ENCODE results near the gene CMTM4. TPM values are rescaled to one million over a fixed set of nuclear protein-coding genes. Genes with fewer than 3 reads are reported as not detected.
"Not testable (repeated sequence)": the region's sequence is repeated elsewhere in the genome, so short reads cannot be mapped to it uniquely, and the experiment has no call there.

CMTM4 gene
- total and polyA plus RNA-seq, 2 donors (not counting 1 experiment from before 2014, with no cell fraction given) = 0.06 to 0.59 TPM

DNA sequence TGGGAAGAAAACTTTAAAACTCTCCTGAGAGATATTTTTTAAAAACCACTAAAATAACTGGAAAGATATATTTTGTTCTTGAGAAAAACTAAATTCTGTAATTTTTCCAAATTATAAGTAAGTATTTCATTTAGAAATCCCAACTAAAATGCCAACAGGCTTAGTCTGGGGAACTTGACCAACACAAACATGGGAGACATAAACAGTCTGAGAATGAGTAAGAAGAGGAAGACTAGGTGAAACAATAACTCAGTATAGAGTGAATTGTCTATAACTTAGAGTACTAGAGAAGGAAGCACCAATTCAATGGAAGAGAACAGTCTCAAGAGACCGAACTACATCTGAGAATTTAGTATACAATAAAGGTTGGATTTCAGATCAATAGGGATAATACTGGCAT is 127.4 kb downstream of the CMTM4 start:
- no peak overlapping the region for H3K9ac ChIP-seq (ENCODE audit: low read length)
- H3K9me3 Mint-ChIP-seq (ENCODE audit: insufficient read depth) = no peaks in the 10 kb centered on the region
- no peaks in the 10 kb centered on the region for H3K27me3 ChIP-seq (replicated peaks in 1 of 4; ENCODE audit: control extremely low read depth in 1 of 4, control insufficient read depth in 3 of 4, insufficient read depth in 4 of 4, low read length in 3 of 4)
- H3K27ac ChIP-seq (ENCODE audit: low read length in 2 of 2) = no peak overlapping the region
- no peak overlapping the region for H3K4me3 Mint-ChIP-seq
- H3K4me1 Mint-ChIP-seq = no peaks in the 10 kb centered on the region
- H3K36me3 ChIP-seq (replicated peaks in 1 of 2; ENCODE audit: control extremely low read depth in 1 of 2, control insufficient read depth in 1 of 2, extremely low read depth in 1 of 2, insufficient read depth in 2 of 2, low read length in 1 of 2) = peaks cover 0 to 12% of the 10 kb centered on the region in 2 experiments
- H3K27me3 Mint-ChIP-seq = no peaks in the 10 kb centered on the region
- no peak for ATAC-seq (ENCODE audit: low read depth)
- H3K27ac Mint-ChIP-seq = no peak overlapping the region
- no peak overlapping the region for H3K4me2 ChIP-seq (replicated peaks; ENCODE audit: low read depth, low read length, poor library complexity, severe bottlenecking)
- TF ChIP-seq, protein P1, sequence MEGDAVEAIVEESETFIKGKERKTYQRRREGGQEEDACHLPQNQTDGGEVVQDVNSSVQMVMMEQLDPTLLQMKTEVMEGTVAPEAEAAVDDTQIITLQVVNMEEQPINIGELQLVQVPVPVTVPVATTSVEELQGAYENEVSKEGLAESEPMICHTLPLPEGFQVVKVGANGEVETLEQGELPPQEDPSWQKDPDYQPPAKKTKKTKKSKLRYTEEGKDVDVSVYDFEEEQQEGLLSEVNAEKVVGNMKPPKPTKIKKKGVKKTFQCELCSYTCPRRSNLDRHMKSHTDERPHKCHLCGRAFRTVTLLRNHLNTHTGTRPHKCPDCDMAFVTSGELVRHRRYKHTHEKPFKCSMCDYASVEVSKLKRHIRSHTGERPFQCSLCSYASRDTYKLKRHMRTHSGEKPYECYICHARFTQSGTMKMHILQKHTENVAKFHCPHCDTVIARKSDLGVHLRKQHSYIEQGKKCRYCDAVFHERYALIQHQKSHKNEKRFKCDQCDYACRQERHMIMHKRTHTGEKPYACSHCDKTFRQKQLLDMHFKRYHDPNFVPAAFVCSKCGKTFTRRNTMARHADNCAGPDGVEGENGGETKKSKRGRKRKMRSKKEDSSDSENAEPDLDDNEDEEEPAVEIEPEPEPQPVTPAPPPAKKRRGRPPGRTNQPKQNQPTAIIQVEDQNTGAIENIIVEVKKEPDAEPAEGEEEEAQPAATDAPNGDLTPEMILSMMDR (IDR thresholded peaks at IDR 0.05) = no peak
- TF ChIP-seq EZH2 (IDR thresholded peaks at IDR 0.05; ENCODE audit: borderline replicate concordance, insufficient read depth, low read depth, low read length, poor library complexity, severe bottlenecking) = no peak
- H4K20me1 ChIP-seq (ENCODE audit: control insufficient read depth, insufficient read depth, low read length, poor library complexity, severe bottlenecking) = peaks cover 5% of the 10 kb centered on the region
- no peak for DNase-seq
- no peaks in the 10 kb centered on the region for H3K79me2 ChIP-seq (ENCODE audit: control insufficient read depth, insufficient read depth, low read length)
- POLR2A ChIA-PET = no interaction called here
- no peaks in the 10 kb centered on the region for H3K4me1 ChIP-seq (ENCODE audit: control insufficient read depth in 2 of 2, insufficient read depth in 2 of 2, low read length in 2 of 2)
- no peak overlapping the region for H2AFZ ChIP-seq (ENCODE audit: insufficient read depth, low read depth, low read length, poor library complexity, severe bottlenecking)
- no peak overlapping the region for H3K4me3 ChIP-seq (ENCODE audit: control extremely low read depth in 1 of 5, extremely low read depth in 1 of 5, insufficient read depth in 1 of 5, low read depth in 2 of 5, low read length in 4 of 5)
- intact Hi-C loops (cut with micrococcal nuclease) = no loop called here
- CTCF ChIA-PET = interaction anchor here (0.7 to 2.1 kb wide), 5 partner anchors 10 to 299 kb away, joined by 3 to 8 read pairs (median 4); partner anchors contain the start of gene CMTM2
- WGBS (ENCODE audit: insufficient coverage) = no CpG with 5 or more reads among the region's 1 CpG
- H3K9me3 ChIP-seq (ENCODE audit: control extremely low read depth in 1 of 3, control insufficient read depth in 2 of 3, insufficient read depth in 1 of 3, low read length in 2 of 3) = no peaks in the 10 kb centered on the region

DNA sequence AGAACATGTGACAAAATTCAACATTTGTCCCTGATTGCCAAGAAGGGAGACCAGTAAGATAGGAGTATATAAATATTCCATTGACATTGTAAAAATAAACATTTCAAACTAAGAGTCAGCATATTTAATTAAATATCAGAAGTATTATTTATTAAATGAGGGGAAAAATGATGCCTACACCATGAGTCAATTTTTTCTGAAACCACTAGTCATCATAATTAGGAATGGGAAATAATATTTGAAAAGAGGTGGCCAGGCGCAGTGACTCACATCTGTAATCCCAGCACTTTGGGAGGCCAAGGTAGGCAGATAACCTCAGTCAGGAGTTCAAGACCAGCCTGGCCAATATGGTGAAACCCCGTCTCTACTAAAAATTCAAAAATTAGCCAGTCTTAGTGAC is 128.2 kb downstream of the CMTM4 start:
- no peak overlapping the region for H3K4me2 ChIP-seq (replicated peaks; ENCODE audit: low read depth, low read length, poor library complexity, severe bottlenecking)
- H3K27me3 Mint-ChIP-seq = no peaks in the 10 kb centered on the region

GRCh38 chr16:66567270-66567669 is 129.3 kb downstream of the CMTM4 start:
- H3K4me2 ChIP-seq (replicated peaks; ENCODE audit: low read depth, low read length, poor library complexity, severe bottlenecking); CTCF ChIA-PET; H3K9me3 ChIP-seq (ENCODE audit: control extremely low read depth in 1 of 3, control insufficient read depth in 2 of 3, insufficient read depth in 1 of 3, low read length in 2 of 3); H3K27ac Mint-ChIP-seq; H4K20me1 ChIP-seq (ENCODE audit: control insufficient read depth, insufficient read depth, low read length, poor library complexity, severe bottlenecking); H3K4me1 ChIP-seq (ENCODE audit: control insufficient read depth in 2 of 2, insufficient read depth in 2 of 2, low read length in 2 of 2); H3K4me1 Mint-ChIP-seq; ATAC-seq (ENCODE audit: low read depth); H3K9ac ChIP-seq (ENCODE audit: low read length); intact Hi-C loops (cut with micrococcal nuclease); H2AFZ ChIP-seq (ENCODE audit: insufficient read depth, low read depth, low read length, poor library complexity, severe bottlenecking); H3K27me3 Mint-ChIP-seq; DNase-seq; H3K79me2 ChIP-seq (ENCODE audit: control insufficient read depth, insufficient read depth, low read length); H3K4me3 ChIP-seq (ENCODE audit: control extremely low read depth in 1 of 5, extremely low read depth in 1 of 5, insufficient read depth in 1 of 5, low read depth in 2 of 5, low read length in 4 of 5); H3K27ac ChIP-seq (ENCODE audit: low read length in 2 of 2); H3K27me3 ChIP-seq (replicated peaks in 1 of 4; ENCODE audit: control extremely low read depth in 1 of 4, control insufficient read depth in 3 of 4, insufficient read depth in 4 of 4, low read length in 3 of 4); H3K4me3 Mint-ChIP-seq; H3K9me3 Mint-ChIP-seq (ENCODE audit: insufficient read depth): not testable (repeated sequence)
- peaks cover 0 to 12% of the 10 kb centered on the region in 2 experiments for H3K36me3 ChIP-seq (replicated peaks in 1 of 2; ENCODE audit: control extremely low read depth in 1 of 2, control insufficient read depth in 1 of 2, extremely low read depth in 1 of 2, insufficient read depth in 2 of 2, low read length in 1 of 2)
- POLR2A ChIA-PET = interaction anchor here (0.5 kb wide), 1 partner anchor 51 kb away, joined by 5 read pairs; no protein-coding TSS in a partner anchor
- no CpG with 5 or more reads among the region's 3 CpGs for WGBS (ENCODE audit: insufficient coverage)

More for the DNA sequence above, 128.2 kb downstream of the CMTM4 start:
- TF ChIP-seq, protein P1 (IDR thresholded peaks at IDR 0.05) = no peak
- no peak for TF ChIP-seq EZH2 (IDR thresholded peaks at IDR 0.05; ENCODE audit: borderline replicate concordance, insufficient read depth, low read depth, low read length, poor library complexity, severe bottlenecking)
- no peaks in the 10 kb centered on the region for H3K9me3 ChIP-seq (ENCODE audit: control extremely low read depth in 1 of 3, control insufficient read depth in 2 of 3, insufficient read depth in 1 of 3, low read length in 2 of 3)
- no peak overlapping the region for H3K27ac ChIP-seq (ENCODE audit: low read length in 2 of 2)
- ChIA-PET CTCF (interaction anchor here (0.9 kb wide), 1 partner anchor 83 kb away, joined by 4 read pairs; no protein-coding TSS in a partner anchor), POLR2A (no interaction called here)
- intact Hi-C loops (cut with micrococcal nuclease) = no loop called here
- WGBS (ENCODE audit: insufficient coverage) = 92% methylated on average over 2 of the region's 2 CpGs
- H3K36me3 ChIP-seq (replicated peaks in 1 of 2; ENCODE audit: control extremely low read depth in 1 of 2, control insufficient read depth in 1 of 2, extremely low read depth in 1 of 2, insufficient read depth in 2 of 2, low read length in 1 of 2) = peaks cover 0 to 12% of the 10 kb centered on the region in 2 experiments
- H3K4me3 ChIP-seq (ENCODE audit: control extremely low read depth in 1 of 5, extremely low read depth in 1 of 5, insufficient read depth in 1 of 5, low read depth in 2 of 5, low read length in 4 of 5) = no peak overlapping the region
- no peak overlapping the region for H3K9ac ChIP-seq (ENCODE audit: low read length)
- H4K20me1 ChIP-seq (ENCODE audit: control insufficient read depth, insufficient read depth, low read length, poor library complexity, severe bottlenecking) = peaks cover 5% of the 10 kb centered on the region
- DNase-seq = no peak
- H3K27me3 ChIP-seq (replicated peaks in 1 of 4; ENCODE audit: control extremely low read depth in 1 of 4, control insufficient read depth in 3 of 4, insufficient read depth in 4 of 4, low read length in 3 of 4) = no peaks in the 10 kb centered on the region
- no peak overlapping the region for H3K4me3 Mint-ChIP-seq
- no peaks in the 10 kb centered on the region for H3K4me1 Mint-ChIP-seq
- H3K79me2 ChIP-seq (ENCODE audit: control insufficient read depth, insufficient read depth, low read length) = no peaks in the 10 kb centered on the region
- no peaks in the 10 kb centered on the region for H3K4me1 ChIP-seq (ENCODE audit: control insufficient read depth in 2 of 2, insufficient read depth in 2 of 2, low read length in 2 of 2)
- H2AFZ ChIP-seq (ENCODE audit: insufficient read depth, low read depth, low read length, poor library complexity, severe bottlenecking) = no peak overlapping the region
- ATAC-seq (ENCODE audit: low read depth) = no peak
- H3K27ac Mint-ChIP-seq = no peak overlapping the region
- H3K9me3 Mint-ChIP-seq (ENCODE audit: insufficient read depth) = no peaks in the 10 kb centered on the region

Measured in B cell (primary cell).